ENCODE results near the gene CNTF.

Gene CNTF

DNA sequence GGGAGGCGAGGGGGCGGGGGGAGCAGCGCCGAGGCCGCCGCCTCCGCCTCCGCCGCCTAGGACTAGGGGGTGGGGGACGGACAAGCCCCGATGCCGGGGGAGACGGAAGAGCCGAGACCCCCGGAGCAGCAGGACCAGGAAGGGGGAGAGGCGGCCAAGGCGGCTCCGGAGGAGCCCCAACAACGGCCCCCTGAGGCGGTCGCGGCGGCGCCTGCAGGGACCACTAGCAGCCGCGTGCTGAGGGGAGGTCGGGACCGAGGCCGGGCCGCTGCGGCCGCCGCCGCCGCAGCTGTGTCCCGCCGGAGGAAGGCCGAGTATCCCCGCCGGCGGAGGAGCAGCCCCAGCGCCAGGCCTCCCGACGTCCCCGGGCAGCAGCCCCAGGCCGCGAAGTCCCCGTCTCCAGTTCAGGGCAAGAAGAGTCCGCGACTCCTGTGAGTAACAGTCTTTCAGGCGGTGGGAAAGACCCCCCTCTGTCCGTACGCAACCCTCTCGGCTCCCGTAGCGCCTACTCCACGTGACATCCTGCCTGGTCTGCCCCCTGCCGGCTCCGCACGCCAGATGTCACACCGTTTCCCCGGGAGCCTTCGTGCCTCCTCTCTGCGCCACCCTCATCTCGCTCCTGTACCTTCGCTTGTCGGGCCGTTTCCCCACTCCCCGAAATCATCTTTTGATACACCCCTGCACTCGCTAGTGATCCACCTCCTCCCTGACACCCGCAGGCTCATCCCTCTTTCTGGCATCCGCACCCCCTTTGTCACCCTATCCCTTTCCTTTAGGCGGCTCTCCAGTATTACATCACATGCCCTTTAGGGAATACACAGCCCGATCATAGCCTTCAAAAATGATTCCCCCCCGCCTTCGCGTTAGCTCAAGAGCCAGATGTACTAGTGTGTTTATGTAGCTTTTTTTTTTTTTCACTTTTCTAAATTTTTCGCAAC, 43.0 kb upstream of the CNTF start:
- Histone ChIP-seq H3K36me3 (ENCODE audit: control insufficient read depth, insufficient read depth, low read length) (no peaks in the 10 kb centered on the region; the same call in 1 of the 2 replicates), H3K27ac (ENCODE audit: low read depth, low read length) (peak overlapping the region; percentile 96), H3K9ac (ENCODE audit: low read length) (peak overlapping the region; percentile 99), H3K4me3 (ENCODE audit: low read depth, low read length) (peak overlapping the region; percentile 99), H3K4me1 (ENCODE audit: control insufficient read depth, insufficient read depth, low read length) (peaks cover 15% of the 10 kb centered on the region), H3K9me3 (ENCODE audit: control insufficient read depth, insufficient read depth, low read depth, low read length) (no peaks in the 10 kb centered on the region), H3K27me3 (ENCODE audit: control insufficient read depth, insufficient read depth, low read length) (no peaks in the 10 kb centered on the region)

DNA sequence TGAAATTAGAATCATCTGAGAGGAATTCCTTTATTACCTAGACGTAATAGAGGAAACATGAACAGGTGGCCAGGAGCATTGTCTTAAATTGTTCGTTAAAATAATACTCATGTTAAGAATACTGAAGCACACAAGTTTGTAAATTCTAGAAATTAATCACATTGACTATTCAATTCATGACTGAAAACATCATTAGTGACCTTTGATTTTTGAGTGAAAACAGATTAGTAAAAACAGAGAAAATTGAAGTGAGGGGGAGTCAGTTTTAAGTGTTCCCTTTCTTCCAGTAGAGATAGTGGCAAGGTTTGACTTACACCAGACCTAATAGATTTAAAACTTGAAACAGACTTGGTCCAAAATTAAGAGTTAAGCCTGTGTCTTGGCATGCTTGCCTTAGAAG, 42.2 kb upstream of the CNTF start:
- Histone ChIP-seq H3K4me1 (ENCODE audit: control insufficient read depth, insufficient read depth, low read length) (peaks cover 15% of the 10 kb centered on the region), H3K27me3 (ENCODE audit: control insufficient read depth, insufficient read depth, low read length) (no peaks in the 10 kb centered on the region), H3K36me3 (ENCODE audit: control insufficient read depth, insufficient read depth, low read length) (peaks cover 5% of the 10 kb centered on the region), H3K27ac (ENCODE audit: low read depth, low read length) (peak overlapping the region; percentile 96; the same call in 1 of the 2 replicates), H3K9ac (ENCODE audit: low read length) (peak overlapping the region; percentile 99), H3K9me3 (ENCODE audit: control insufficient read depth, insufficient read depth, low read depth, low read length) (no peaks in the 10 kb centered on the region), H3K4me3 (ENCODE audit: low read depth, low read length) (peak overlapping the region; percentile 99)

DNA sequence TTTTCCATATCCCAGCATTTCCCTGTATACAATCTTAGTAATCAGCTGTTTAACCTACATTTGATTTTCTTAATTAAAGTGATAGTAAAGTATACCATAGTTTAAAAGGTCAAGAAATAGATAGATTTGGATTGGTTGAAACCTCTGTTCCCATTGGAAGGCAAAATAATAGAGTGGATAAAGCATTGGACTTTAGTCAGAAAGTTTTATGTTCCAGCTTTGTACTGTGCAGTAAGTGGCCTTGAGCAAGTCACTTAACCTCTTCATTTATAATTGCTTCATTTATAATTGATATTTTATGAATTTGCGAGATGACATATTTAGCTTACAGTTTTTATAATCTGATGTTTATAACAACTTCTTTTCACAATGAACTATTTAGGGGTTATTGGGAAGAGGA, 40.0 kb upstream of the CNTF start:
- H3K4me1 ChIP-seq (ENCODE audit: control insufficient read depth, insufficient read depth, low read length): peaks cover 15% of the 10 kb centered on the region
- H3K27ac ChIP-seq (ENCODE audit: low read depth, low read length): no peak overlapping the region
- H3K36me3 ChIP-seq (ENCODE audit: control insufficient read depth, insufficient read depth, low read length): peaks cover 21% of the 10 kb centered on the region
- H3K4me3 ChIP-seq (ENCODE audit: low read depth, low read length): no peak overlapping the region
- H3K9me3 ChIP-seq (ENCODE audit: control insufficient read depth, insufficient read depth, low read depth, low read length): no peaks in the 10 kb centered on the region
- H3K27me3 ChIP-seq (ENCODE audit: control insufficient read depth, insufficient read depth, low read length): no peaks in the 10 kb centered on the region
- no peak overlapping the region for H3K9ac ChIP-seq (ENCODE audit: low read length)

DNA sequence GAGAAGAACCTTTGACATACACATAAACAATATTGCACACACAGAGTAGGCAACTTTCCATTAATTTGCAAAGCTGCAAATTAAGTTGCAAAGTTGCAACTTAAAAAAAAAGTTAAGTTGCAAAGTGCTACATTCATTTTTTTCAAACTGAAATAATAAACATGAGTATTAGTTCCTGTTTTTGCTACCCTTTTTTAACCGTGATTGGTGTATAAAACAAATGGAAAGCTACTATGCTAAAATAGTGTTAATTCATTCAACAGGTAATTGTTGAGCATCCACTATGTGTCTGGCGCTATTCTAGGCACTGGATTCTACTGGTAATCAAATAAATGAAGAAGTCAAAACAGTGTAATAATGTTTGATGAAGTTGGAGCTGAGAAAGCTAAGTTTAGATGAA, 35.5 kb upstream of the CNTF start:
- Histone ChIP-seq H3K4me3 (ENCODE audit: low read depth, low read length) (no peak overlapping the region), H3K27me3 (ENCODE audit: control insufficient read depth, insufficient read depth, low read length) (no peaks in the 10 kb centered on the region), H3K36me3 (ENCODE audit: control insufficient read depth, insufficient read depth, low read length) (peaks cover 32% of the 10 kb centered on the region), H3K27ac (ENCODE audit: low read depth, low read length) (no peak overlapping the region), H3K9ac (ENCODE audit: low read length) (no peak overlapping the region), H3K9me3 (ENCODE audit: control insufficient read depth, insufficient read depth, low read depth, low read length) (no peaks in the 10 kb centered on the region), H3K4me1 (ENCODE audit: control insufficient read depth, insufficient read depth, low read length) (0 out of 2 replicates have a peak, but pooled peaks cover under 1% of the 10 kb centered on the region)

DNA sequence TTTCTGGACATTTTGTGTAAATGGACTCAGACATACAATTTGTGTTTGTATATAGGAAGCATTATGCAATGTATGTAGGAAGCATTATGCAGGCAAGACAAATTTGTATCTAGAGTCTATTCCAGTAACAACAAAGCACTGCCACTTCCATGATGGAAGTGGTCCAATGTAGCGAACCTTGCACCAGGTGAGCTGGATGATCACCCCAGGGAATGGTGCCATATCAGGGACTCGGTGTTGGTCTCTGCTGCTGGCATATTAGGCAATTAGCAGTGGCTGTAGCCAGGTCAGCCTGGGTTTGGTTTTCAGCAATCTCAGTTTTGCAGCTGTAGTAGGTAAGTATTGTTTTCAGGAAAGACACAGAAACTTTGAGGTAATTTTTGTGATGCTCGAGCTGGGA, 30.8 kb upstream of the CNTF start:
- no peak overlapping the region for H3K27ac ChIP-seq (ENCODE audit: low read depth, low read length)
- no peak overlapping the region for H3K9ac ChIP-seq (ENCODE audit: low read length)
- H3K9me3 ChIP-seq (ENCODE audit: control insufficient read depth, insufficient read depth, low read depth, low read length): no peaks in the 10 kb centered on the region
- no peaks in the 10 kb centered on the region for H3K27me3 ChIP-seq (ENCODE audit: control insufficient read depth, insufficient read depth, low read length)
- H3K36me3 ChIP-seq (ENCODE audit: control insufficient read depth, insufficient read depth, low read length): peaks cover 30% of the 10 kb centered on the region
- H3K4me3 ChIP-seq (ENCODE audit: low read depth, low read length): no peak overlapping the region
- no peaks in the 10 kb centered on the region for H3K4me1 ChIP-seq (ENCODE audit: control insufficient read depth, insufficient read depth, low read length)

DNA sequence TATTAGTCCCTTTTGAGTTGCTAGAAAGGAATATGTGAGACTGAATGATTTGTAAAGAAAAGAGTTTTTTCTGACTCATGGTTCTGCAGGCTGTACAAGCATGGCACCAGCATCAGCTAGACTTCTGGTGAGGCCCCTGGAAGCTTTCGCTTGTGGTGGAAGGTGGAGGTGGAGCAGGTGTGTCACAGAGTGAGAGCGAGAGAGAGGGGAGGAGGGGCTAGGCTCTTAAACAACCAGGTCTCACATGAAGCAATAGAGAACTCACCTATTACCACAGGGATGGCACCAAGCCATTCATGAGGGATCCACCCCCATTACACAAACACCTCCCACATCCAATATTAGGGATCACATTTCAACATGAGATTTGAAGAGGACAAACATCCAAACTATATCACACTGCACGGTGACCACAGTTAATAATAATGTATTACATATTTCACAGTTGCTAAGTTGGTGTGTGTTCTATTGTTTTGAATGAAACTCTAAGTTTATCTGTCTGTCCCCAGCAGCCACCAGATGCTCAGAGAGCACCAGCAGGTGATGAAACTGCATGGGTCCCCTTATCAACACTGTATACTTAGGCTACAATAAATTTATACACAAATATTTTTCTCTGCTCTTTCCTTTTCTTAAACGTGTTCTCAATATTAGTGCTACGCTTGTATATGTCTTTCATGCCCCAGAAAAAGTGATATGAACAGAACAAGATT, 29.5 kb upstream of the CNTF start:
- Histone ChIP-seq H3K9me3 (ENCODE audit: control insufficient read depth, insufficient read depth, low read depth, low read length) (no peaks in the 10 kb centered on the region), H3K27ac (ENCODE audit: low read depth, low read length) (no peak overlapping the region), H3K4me1 (ENCODE audit: control insufficient read depth, insufficient read depth, low read length) (no peaks in the 10 kb centered on the region), H3K4me3 (ENCODE audit: low read depth, low read length) (no peak overlapping the region), H3K9ac (ENCODE audit: low read length) (no peak overlapping the region), H3K36me3 (ENCODE audit: control insufficient read depth, insufficient read depth, low read length) (peaks cover 24% of the 10 kb centered on the region), H3K27me3 (ENCODE audit: control insufficient read depth, insufficient read depth, low read length) (no peaks in the 10 kb centered on the region)

DNA sequence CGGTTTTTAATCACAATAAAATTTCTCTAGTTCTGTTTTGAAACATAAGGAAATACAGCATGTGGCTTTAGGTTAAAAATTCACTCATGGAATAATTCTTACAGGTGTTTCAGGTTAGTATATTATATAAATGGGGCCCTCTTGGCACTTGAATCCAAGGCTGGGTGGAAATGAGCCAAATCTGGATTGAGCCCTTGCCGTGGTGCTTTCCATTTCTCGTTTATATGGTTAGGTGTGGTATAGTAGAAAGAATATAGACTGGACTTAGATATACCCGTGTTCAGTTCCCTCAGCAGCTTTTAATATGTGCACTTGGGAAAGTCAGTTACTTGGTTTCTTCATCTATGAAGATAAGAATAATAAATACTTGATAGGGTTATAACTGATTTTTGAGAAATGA, 27.6 kb upstream of the CNTF start:
- Histone ChIP-seq H3K27me3 (ENCODE audit: control insufficient read depth, insufficient read depth, low read length) (no peaks in the 10 kb centered on the region), H3K9ac (ENCODE audit: low read length) (no peak overlapping the region), H3K36me3 (ENCODE audit: control insufficient read depth, insufficient read depth, low read length) (peaks cover 30% of the 10 kb centered on the region), H3K9me3 (ENCODE audit: control insufficient read depth, insufficient read depth, low read depth, low read length) (no peaks in the 10 kb centered on the region), H3K27ac (ENCODE audit: low read depth, low read length) (no peak overlapping the region), H3K4me1 (ENCODE audit: control insufficient read depth, insufficient read depth, low read length) (no peaks in the 10 kb centered on the region), H3K4me3 (ENCODE audit: low read depth, low read length) (no peak overlapping the region)

DNA sequence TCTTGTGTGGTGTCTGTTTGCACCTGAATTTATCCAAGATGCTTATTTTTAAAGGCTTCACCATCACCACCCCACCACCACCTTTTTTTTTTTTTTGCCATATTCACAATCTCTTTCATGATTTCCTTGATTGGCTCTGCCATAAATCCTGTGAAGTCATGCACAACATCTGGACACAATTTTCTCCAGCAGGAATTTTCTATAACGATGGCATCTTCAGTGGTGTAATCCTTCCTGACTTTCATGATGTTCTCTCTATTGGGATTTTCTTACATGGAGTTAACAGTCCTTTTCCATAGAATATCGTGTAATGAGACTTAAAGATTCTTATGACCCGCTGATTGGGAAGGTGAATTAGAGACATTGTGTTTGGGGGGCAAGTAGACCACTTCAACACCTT, 25.8 kb upstream of the CNTF start:
- H3K4me1 ChIP-seq (ENCODE audit: control insufficient read depth, insufficient read depth, low read length): peaks cover 8% of the 10 kb centered on the region; the same call in 1 of the 2 replicates

DNA sequence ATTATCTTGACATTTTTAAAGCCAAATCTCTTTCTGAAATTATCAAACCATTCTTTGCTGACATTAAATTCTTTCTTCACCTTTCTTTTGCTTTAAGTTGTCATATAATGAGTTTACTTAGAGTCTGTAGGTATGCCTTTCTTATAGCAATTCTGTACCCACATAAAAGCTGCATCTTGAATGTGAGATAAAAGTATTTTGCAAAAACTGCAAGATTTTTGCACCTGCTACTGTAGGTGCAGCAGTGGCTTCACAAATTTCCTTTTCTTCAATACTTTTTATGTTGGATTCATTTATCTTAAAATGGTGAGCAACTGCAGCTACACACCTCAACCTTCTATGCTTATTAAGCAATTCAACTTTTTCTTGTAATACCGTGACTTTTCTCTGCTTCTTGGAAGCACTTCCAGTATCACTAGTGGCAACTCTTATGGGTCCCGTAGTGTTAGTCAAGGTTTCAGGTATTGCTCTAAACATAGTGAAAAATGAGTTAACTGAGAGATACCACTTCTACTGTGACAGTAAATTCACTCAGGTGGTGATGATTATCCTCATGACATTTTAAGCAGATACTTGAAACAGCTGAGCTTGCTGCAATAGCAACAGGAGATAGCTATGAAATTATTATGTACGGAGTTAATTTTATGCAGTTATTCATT, 24.9 kb upstream of the CNTF start:
- Histone ChIP-seq H3K27me3 (ENCODE audit: control insufficient read depth, insufficient read depth, low read length) (no peaks in the 10 kb centered on the region), H3K4me1 (ENCODE audit: control insufficient read depth, insufficient read depth, low read length) (peaks cover 8% of the 10 kb centered on the region; the same call in 1 of the 2 replicates), H3K4me3 (ENCODE audit: low read depth, low read length) (no peak overlapping the region), H3K36me3 (ENCODE audit: control insufficient read depth, insufficient read depth, low read length) (peaks cover 16% of the 10 kb centered on the region), H3K27ac (ENCODE audit: low read depth, low read length) (no peak overlapping the region), H3K9ac (ENCODE audit: low read length) (no peak overlapping the region), H3K9me3 (ENCODE audit: control insufficient read depth, insufficient read depth, low read depth, low read length) (no peaks in the 10 kb centered on the region)

More for the DNA sequence above, 25.8 kb upstream of the CNTF start:
- Histone ChIP-seq H3K27ac (ENCODE audit: low read depth, low read length) (no peak overlapping the region), H3K9me3 (ENCODE audit: control insufficient read depth, insufficient read depth, low read depth, low read length) (no peaks in the 10 kb centered on the region), H3K9ac (ENCODE audit: low read length) (no peak overlapping the region), H3K4me3 (ENCODE audit: low read depth, low read length) (no peak overlapping the region), H3K27me3 (ENCODE audit: control insufficient read depth, insufficient read depth, low read length) (no peaks in the 10 kb centered on the region), H3K36me3 (ENCODE audit: control insufficient read depth, insufficient read depth, low read length) (peaks cover 24% of the 10 kb centered on the region)

DNA sequence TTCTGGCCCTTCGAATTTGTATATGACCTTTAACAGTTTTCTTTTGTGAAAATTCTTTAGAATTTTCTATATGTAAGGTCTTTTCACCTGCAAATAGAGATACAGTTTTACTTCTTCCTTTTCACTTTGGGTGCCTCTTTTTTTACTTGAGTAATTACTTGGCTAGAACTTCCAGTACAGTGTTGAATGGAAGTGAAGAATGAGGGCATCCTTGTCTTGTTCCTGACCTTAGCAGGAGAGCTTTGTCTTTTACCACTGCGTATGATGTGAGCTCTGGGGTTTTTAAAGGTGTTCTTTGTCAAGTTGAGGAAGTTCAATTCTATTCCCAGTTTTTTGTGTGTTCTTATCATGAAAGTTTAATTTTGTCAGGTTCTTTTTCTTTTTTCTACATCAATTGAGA, 22.0 kb upstream of the CNTF start:
- Histone ChIP-seq H3K27me3 (ENCODE audit: control insufficient read depth, insufficient read depth, low read length) (no peaks in the 10 kb centered on the region), H3K9ac (ENCODE audit: low read length) (no peak overlapping the region), H3K4me1 (ENCODE audit: control insufficient read depth, insufficient read depth, low read length) (peaks cover 8% of the 10 kb centered on the region; the same call in 1 of the 2 replicates), H3K9me3 (ENCODE audit: control insufficient read depth, insufficient read depth, low read depth, low read length) (no peaks in the 10 kb centered on the region), H3K4me3 (ENCODE audit: low read depth, low read length) (no peak overlapping the region), H3K27ac (ENCODE audit: low read depth, low read length) (0 out of 2 replicates have a peak overlapping the region, but pooled peaks have one; percentile 5), H3K36me3 (ENCODE audit: control insufficient read depth, insufficient read depth, low read length) (peaks cover 11% of the 10 kb centered on the region)
